A549 (cell line): ENCODE results near the gene CALR3. TPM values are rescaled to one million over a fixed set of nuclear protein-coding genes. Genes with fewer than 3 reads are reported as not detected.
"Not testable (repeated sequence)": the region's sequence is repeated elsewhere in the genome, so short reads cannot be mapped to it uniquely, and the experiment has no call there.

ENCODE experiments used
- ATAC-seq, 2 experiments: fragments of 200-7000 bp in 1 of 2; fragments of >200 bp in 1 of 2; cut with Nextera tagmentation in 1 of 2; cut with Tn5 transposase in 1 of 2; 3 replicates each; pipeline versions ENCODE4 v1.8.0 to v1.9.1; 2018 to 2020; ENCODE audit warnings: mild to moderate bottlenecking in 1 of 2, moderate library complexity in 1 of 2
- CTCF ChIA-PET: fragments of 300-600 bp; sonication (Branson Sonifier 250); formaldehyde crosslinking; extraction: SDS; loops from one replicate; lab custom pipeline; 2021; ENCODE audit warnings: antibody characterized with exemption, inconsistent platforms; lab: Yijun Ruan, JAX
- POLR2A ChIA-PET: fragments of 350-600 bp; formaldehyde crosslinking; extraction: SDS; loops from one replicate; lab custom pipeline; 2021; ENCODE audit warnings: antibody characterized with exemption, inconsistent platforms; lab: Yijun Ruan, JAX
- DNase-seq, 2 experiments: peaks; one replicate each; pipeline versions ENCODE4 v3.0.0 to v3.0.0-alpha.2; 2011 to 2016; ENCODE audit warnings: low read depth in 1 of 2, low spot score in 1 of 2
- FAIRE-seq: peaks from 2 replicates; lab custom pipeline; 2011; peaks lifted over from hg19 to GRCh38; lab: Jason Lieb, UNC
- H3K27ac ChIP-seq, 2 experiments: fragments of >200 bp; sonication (Bioruptor Twin); formaldehyde crosslinking; 3 replicates each; pipeline ENCODE4 v1.5.1; 2016 to 2017
- H3K4me1 ChIP-seq: fragments of >200 bp; sonication (Bioruptor Twin); formaldehyde crosslinking; 3 replicates; pipeline ENCODE4 v1.6.1; 2016
- H3K4me2 ChIP-seq: fragments of >200 bp; sonication (Bioruptor Twin); formaldehyde crosslinking; 3 replicates; pipeline ENCODE4 v1.6.1; 2016
- H3K4me3 ChIP-seq: fragments of >200 bp; sonication (Bioruptor Twin); formaldehyde crosslinking; 3 replicates; pipeline ENCODE4 v1.5.1; 2016
- H3K9me3 ChIP-seq: fragments of >200 bp; sonication (Bioruptor Twin); formaldehyde crosslinking; 3 replicates; pipeline ENCODE4 v1.6.1; 2016
- CHD4 ChIP-seq: fragments of 200-600 bp; sonication (generic); IDR thresholded peaks from 2 replicates; pipeline ENCODE4 v1.6.1; 2016; ENCODE audit warnings: antibody characterized with exemption, mild to moderate bottlenecking, borderline replicate concordance
- EP300 ChIP-seq, 2 experiments: fragments of >200 bp; sonication (Bioruptor Twin); formaldehyde crosslinking; IDR thresholded peaks; 2 replicates in 1 of 2; 3 replicates in 1 of 2; pipeline ENCODE4 v1.6.1; 2016 to 2017
- FOSB ChIP-seq: fragments of 250-450 bp; sonication (Bioruptor Pico); IDR thresholded peaks from 2 replicates; pipeline ENCODE4 v1.5.0; 2020; ENCODE audit warnings: mild to moderate bottlenecking, moderate library complexity
- KDM5A ChIP-seq: fragments of 200-600 bp; sonication (generic); IDR thresholded peaks from 2 replicates; pipeline ENCODE4 v1.6.1; 2016; ENCODE audit warnings: antibody characterized with exemption, mild to moderate bottlenecking
- PHF8 ChIP-seq: fragments of 200-600 bp; sonication (generic); IDR thresholded peaks from 2 replicates; pipeline ENCODE4 v1.6.1; 2016; ENCODE audit warnings: low read depth, mild to moderate bottlenecking, antibody characterized with exemption, moderate library complexity, borderline replicate concordance
- RAD21 ChIP-seq, 2 experiments: fragments of >200 bp in 1 of 2; sonication (Bioruptor Twin) in 1 of 2; formaldehyde crosslinking in 1 of 2; IDR thresholded peaks in 1 of 2; conservative IDR thresholded peaks in 1 of 2; 2 replicates in 1 of 2; 3 replicates in 1 of 2; pipeline ENCODE4 v1.6.1; 2012 to 2018; ENCODE audit warnings: inconsistent platforms in 1 of 2
- RARB ChIP-seq: fragments of 250-450 bp; sonication (Bioruptor Pico); IDR thresholded peaks from 2 replicates; pipeline ENCODE4 v1.8.0; 2021; ENCODE audit warnings: mild to moderate bottlenecking, moderate library complexity
- RCOR1 ChIP-seq: fragments of 150-350 bp; IDR thresholded peaks from 2 replicates; pipeline ENCODE4 v1.6.1; 2014; ENCODE audit warnings: antibody characterized with exemption, low read length, low read depth
- RFX5 ChIP-seq: fragments of 450-650 bp; IDR thresholded peaks from 2 replicates; pipeline ENCODE4 v1.7.1; 2014; ENCODE audit warnings: antibody characterized with exemption, mild to moderate bottlenecking, moderate library complexity
- ZC3H11A ChIP-seq: fragments of 450-650 bp; IDR thresholded peaks from 2 replicates; pipeline ENCODE4 v1.6.1; 2014; ENCODE audit warnings: antibody characterized with exemption, mild to moderate bottlenecking
- WGBS: methylation state at CpG from one replicate; pipeline ENCODE4 v1.1.6; 2017; ENCODE audit errors: missing lambda C conversion rate; 5-methylcytosine and 5-hydroxymethylcytosine counted together
- polyA plus RNA-seq, 4 experiments: library from polyadenylated mRNA; depleted of rRNA in 3 of 4; stranded (reverse); fragments of >200 nt; fragmentation: RNase III in 1 of 4; extraction: RNeasy Plus Mini Kit Qiagen cat#74134 plus additional on column Dnase treatment in 1 of 4; gene quantifications; 2 replicates in 3 of 4; 3 replicates in 1 of 4; pipeline ENCODE4 v1.2.3, GENCODE V29; 2011 to 2017
- TF ChIP-seq, protein P1 (sequence below): fragments of >200 bp; sonication (Bioruptor Twin); formaldehyde crosslinking; IDR thresholded peaks from 3 replicates; pipeline ENCODE4 v1.6.1; 2016
- TF ChIP-seq, protein P2 (sequence below): fragments of 150-350 bp; IDR thresholded peaks from 2 replicates; pipeline ENCODE4 v1.6.1; 2014; ENCODE audit warnings: low read depth, mild to moderate bottlenecking, low read length
- TF ChIP-seq, protein P3 (sequence below): fragments of 250-450 bp; sonication (Bioruptor Pico); IDR thresholded peaks from 2 replicates; pipeline ENCODE4 v1.5.0; 2020; ENCODE audit warnings: low read depth, mild to moderate bottlenecking, moderate library complexity
- TF ChIP-seq, protein P4 (sequence below): IDR thresholded peaks from 2 replicates; pipeline ENCODE4 v1.6.1; 2012
- TF ChIP-seq, protein P5 (sequence below): IDR thresholded peaks from 2 replicates; pipeline ENCODE4 v1.6.1; 2012

CALR3 gene
- polyA plus RNA-seq, 2 of the 4 experiments (the other 2 are of a cell fraction), result 0.10 TPM; not detected in 1

DNA sequence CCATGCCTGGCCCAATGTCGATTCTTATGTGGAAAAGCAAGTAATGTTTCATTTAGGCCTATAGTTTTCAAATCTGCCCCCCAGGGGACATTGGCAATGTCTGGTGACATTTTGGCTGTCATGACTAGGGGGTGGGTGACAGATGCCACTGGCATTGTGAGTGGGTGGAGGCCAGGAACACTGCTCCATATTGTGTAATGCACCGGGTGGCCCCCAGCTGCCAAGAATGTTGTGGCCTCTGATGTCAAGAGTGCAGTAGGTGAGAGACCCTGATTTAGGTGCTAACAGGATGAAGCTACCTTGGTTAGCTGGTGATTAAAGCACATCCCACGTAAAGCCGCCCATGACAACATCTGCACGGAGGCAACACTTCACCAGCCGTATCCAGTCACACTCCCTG, 11.0 kb upstream of the CALR3 start (continued):
- TF ChIP-seq, protein P1, sequence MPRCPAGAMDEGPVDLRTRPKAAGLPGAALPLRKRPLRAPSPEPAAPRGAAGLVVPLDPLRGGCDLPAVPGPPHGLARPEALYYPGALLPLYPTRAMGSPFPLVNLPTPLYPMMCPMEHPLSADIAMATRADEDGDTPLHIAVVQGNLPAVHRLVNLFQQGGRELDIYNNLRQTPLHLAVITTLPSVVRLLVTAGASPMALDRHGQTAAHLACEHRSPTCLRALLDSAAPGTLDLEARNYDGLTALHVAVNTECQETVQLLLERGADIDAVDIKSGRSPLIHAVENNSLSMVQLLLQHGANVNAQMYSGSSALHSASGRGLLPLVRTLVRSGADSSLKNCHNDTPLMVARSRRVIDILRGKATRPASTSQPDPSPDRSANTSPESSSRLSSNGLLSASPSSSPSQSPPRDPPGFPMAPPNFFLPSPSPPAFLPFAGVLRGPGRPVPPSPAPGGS, result no peak
- no peak for TF ChIP-seq EP300 (IDR thresholded peaks at IDR 0.05)
- TF ChIP-seq, all 56 proteins: peak for 0

DNA sequence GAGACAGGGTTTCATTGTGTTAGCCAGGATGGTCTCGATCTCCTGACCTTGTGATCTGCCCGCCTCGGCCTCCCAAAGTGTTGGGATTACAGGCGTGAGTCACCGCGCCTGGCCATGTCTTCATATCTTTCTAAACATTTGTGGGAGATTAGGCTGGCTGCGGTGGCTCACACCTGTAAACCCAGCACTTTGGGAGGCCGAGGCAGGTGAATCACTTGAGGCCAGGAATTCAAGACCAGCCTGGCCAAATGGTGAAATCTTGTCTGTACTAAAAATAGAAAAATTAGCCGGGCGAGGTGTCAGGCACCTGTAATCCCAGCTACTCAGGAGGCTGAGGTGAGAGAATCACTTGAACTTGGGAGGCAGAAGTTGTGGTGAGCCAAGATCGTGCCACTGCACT, 10.2 kb upstream of the CALR3 start:
- CTCF ChIA-PET, result interaction anchor here (0.7 kb wide), 1 partner anchor 31 kb away, joined by 3 read pairs; no protein-coding TSS in a partner anchor
- WGBS, result 93% methylated on average over 11 of the region's 11 CpGs
- H3K4me2 ChIP-seq, H3K27ac ChIP-seq, H3K4me1 ChIP-seq, ATAC-seq, FAIRE-seq, H3K9me3 ChIP-seq, POLR2A ChIA-PET, DNase-seq, H3K4me3 ChIP-seq: not testable (repeated sequence)

DNA sequence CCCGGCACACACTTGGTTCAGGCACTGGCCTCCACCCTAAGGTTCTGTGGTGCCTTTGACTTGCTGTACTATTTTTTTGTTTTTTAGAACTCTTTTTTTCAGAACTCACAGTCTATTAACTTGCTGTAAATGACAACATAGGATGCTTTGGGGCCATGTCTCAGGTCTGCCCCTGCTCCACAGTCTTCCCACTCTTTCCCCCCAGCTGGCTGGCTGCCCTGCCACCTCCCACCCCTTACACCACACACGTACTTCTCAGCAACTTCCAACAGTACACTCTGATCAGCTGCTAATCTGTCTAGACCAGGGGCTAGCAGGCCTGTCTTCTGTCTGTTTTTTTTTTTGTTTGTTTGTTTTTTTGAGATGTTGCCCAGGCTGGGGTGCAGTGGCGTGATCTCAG, 8.3 kb upstream of the CALR3 start:
- TF ChIP-seq KDM5A (no peak), EP300 (IDR thresholded peaks at IDR 0.05) (no peak), PHF8 (no peak)
- TF ChIP-seq, protein P2, sequence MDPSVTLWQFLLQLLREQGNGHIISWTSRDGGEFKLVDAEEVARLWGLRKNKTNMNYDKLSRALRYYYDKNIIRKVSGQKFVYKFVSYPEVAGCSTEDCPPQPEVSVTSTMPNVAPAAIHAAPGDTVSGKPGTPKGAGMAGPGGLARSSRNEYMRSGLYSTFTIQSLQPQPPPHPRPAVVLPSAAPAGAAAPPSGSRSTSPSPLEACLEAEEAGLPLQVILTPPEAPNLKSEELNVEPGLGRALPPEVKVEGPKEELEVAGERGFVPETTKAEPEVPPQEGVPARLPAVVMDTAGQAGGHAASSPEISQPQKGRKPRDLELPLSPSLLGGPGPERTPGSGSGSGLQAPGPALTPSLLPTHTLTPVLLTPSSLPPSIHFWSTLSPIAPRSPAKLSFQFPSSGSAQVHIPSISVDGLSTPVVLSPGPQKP, result no peak
- TF ChIP-seq, protein P3, sequence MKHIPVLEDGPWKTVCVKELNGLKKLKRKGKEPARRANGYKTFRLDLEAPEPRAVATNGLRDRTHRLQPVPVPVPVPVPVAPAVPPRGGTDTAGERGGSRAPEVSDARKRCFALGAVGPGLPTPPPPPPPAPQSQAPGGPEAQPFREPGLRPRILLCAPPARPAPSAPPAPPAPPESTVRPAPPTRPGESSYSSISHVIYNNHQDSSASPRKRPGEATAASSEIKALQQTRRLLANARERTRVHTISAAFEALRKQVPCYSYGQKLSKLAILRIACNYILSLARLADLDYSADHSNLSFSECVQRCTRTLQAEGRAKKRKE (CRISPR knock-in tag), result no peak
- TF ChIP-seq, protein P4, sequence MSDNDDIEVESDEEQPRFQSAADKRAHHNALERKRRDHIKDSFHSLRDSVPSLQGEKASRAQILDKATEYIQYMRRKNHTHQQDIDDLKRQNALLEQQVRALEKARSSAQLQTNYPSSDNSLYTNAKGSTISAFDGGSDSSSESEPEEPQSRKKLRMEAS, result no peak
- TF ChIP-seq, protein P5, sequence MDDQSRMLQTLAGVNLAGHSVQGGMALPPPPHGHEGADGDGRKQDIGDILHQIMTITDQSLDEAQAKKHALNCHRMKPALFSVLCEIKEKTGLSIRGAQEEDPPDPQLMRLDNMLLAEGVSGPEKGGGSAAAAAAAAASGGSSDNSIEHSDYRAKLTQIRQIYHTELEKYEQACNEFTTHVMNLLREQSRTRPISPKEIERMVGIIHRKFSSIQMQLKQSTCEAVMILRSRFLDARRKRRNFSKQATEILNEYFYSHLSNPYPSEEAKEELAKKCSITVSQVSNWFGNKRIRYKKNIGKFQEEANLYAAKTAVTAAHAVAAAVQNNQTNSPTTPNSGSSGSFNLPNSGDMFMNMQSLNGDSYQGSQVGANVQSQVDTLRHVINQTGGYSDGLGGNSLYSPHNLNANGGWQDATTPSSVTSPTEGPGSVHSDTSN, result no peak
- TF ChIP-seq, all 56 proteins: peak for 0
- POLR2A ChIA-PET, result no interaction called here
- DNase-seq, result no peak
- H3K4me2 ChIP-seq, result no peak overlapping the region
- WGBS, result 94% methylated on average over 3 of the region's 3 CpGs
- no peak for ATAC-seq
- no peaks in the 10 kb centered on the region for H3K9me3 ChIP-seq
- H3K27ac ChIP-seq, result no peak overlapping the region
- H3K4me3 ChIP-seq, result no peak overlapping the region
- no peak for FAIRE-seq
- H3K4me1 ChIP-seq, result no peaks in the 10 kb centered on the region
- CTCF ChIA-PET, result interaction anchor here (0.7 kb wide), 1 partner anchor 548 kb away, joined by 3 read pairs; no protein-coding TSS in a partner anchor

DNA sequence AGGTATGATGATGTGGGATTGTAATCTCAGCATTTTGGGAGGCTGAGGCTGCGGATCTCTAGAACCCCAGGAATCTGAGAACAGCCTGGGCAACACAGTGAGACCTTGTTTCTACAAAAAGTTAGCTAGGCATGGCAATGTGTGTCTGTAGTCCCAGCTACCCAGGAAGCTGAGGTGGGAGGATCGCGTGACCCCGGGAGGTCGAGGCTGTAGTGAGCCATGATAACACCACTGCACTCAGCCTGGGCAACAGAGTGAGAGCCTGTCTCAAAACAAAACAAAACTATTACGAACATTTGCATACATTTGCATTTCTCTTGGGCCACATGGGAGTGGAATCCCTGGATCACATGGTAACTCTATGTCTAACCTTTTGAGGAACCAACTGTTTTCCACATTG, 1.9 kb upstream of the CALR3 start:
- peaks cover 16% of the 10 kb centered on the region; the same call in 1 of the 3 replicates for H3K4me1 ChIP-seq
- no peak for ATAC-seq
- no peak overlapping the region for H3K4me3 ChIP-seq
- FAIRE-seq, result no peak
- ChIA-PET CTCF (no interaction called here), POLR2A (no interaction called here)
- no peak for DNase-seq
- no peak for TF ChIP-seq RARB (CRISPR knock-in tag)
- TF ChIP-seq RFX5, result no peak
- no peak for TF ChIP-seq CHD4
- no peak for TF ChIP-seq FOSB (CRISPR knock-in tag)
- TF ChIP-seq RAD21 (conservative IDR thresholded peaks at IDR 0.05 in 1 of 2, IDR thresholded peaks at IDR 0.05 in 1 of 2), result no peak
- TF ChIP-seq ZC3H11A, result no peak
- TF ChIP-seq RCOR1, result no peak
- H3K9me3 ChIP-seq, result no peaks in the 10 kb centered on the region
- H3K4me2 ChIP-seq, result no peak overlapping the region
- no peak overlapping the region for H3K27ac ChIP-seq
- WGBS, result 98% methylated on average over 6 of the region's 6 CpGs
